Ureter (tissue), 1 donor: ENCODE measurements around the gene FOSL1. TPM values are rescaled to one million over a fixed set of nuclear protein-coding genes. Genes with fewer than 3 reads are reported as not detected.

ENCODE experiments used
- DNase-seq: peaks from one replicate; pipeline ENCODE4 v3.0.0-alpha.2; 2020; ENCODE audit warnings: low spot score
- total RNA-seq: library from RNA; stranded (reverse); gene quantifications from one replicate; pipeline ENCODE4 v1.2.4, GENCODE V29; 2023
- donor health status: DM: yes; HTN: yes; CAD: no.

FOSL1 gene
- total RNA-seq, 1 donor from 2014 or later, result 4.5 TPM

GRCh38 chr11:65919573-65920371 is 19.6 kb upstream of the FOSL1 start:
- DNase-seq, result peak; percentile 67

- peak; percentile 99 for DNase-seq
Measured at GRCh38 chr11:65919141-65919572, 19.0 kb upstream of the FOSL1 start, which contains the start of gene DRAP1. Gene DRAP1, plus strand, starts transcription at chr11:65919426. Its CDS starts 76 bp downstream, at chr11:65919502.

- peak; percentile 69 for DNase-seq
Measured at GRCh38 chr11:65918211-65919140, 18.3 kb upstream of the FOSL1 start, which contains the start of gene C11orf68. Gene C11orf68, minus strand, starts transcription at chr11:65919062. Its CDS starts 31 bp downstream, at chr11:65919031.

DNA sequence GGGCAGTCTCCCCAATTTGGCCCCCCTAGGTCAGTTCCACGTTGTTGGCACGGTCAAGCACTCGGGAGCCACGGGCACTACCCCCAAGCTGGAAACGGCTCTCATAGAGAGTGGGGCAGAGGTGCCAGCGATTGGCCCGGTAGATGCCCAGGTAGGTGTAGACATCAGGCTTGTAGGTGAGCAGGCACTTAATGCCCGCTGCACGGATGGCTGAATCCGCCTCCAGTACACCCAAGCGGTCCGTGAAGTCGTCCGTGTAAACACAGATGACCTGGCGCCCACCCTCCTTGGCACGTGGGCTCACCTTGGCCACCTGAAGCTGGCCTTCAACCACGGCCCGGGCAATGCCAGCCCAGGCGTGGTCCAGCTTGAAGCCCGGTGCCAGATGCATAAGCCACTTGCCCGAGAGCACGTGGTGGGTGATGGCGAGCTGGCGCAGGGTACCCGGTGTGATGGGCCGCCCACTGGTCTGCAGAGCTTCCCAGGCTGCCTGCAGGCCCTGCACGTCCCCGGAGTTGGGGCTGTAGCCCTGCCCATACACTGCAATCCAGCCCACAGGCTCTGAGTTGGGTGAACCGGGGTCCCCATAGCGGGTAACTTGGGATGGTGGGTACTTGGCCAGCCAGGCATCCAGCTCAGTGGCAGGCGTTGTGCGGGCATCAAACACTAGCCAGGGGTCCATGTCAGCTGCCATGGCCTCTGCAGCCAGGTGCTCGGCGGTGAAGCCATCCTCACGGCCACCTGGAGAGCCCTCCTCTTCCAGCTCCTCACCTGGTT is 17.4 kb upstream of the FOSL1 start:
- peak; percentile 57 for DNase-seq

GRCh38 chr11:65917077-65917433 is 16.9 kb upstream of the FOSL1 start:
- DNase-seq, result no peak

GRCh38 chr11:65916391-65916790 is 16.2 kb upstream of the FOSL1 start:
- no peak for DNase-seq

GRCh38 chr11:65915821-65916251 is 15.6 kb upstream of the FOSL1 start:
- DNase-seq, result peak; percentile 89

DNA sequence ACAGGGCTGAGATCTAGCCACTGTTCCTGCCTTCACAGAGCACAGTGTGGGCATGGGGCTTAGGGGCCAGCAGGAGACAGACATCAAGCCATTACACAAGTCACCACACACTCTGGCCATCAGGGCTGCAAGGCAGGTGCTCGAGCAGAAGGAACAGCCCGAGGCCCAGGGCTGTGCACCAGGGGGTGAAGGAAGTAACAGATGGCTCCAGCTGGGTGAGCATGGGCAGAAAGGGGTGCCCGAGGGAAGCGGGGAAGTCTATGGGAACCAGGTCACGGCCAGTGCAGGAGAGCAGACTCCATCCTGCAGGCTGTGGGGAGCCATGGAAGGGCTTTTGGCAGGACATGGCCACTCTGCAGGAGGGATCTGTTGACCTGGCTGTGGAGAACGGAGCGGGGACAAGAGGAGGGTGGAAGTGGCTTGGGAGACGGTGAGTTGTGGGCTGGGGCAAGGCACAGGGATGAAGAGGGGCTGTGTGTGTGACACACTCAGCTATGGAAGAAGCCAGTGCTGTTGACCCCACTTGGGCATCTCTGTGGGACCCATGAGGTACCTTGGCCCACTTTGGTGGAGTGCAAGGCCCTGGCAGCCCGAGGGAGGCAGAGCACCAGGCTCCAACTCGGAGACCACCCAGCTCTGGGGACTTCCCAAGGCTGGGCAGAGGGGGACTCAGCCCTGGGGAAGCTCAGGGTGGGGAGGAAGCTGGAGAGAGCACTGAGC is 15.1 kb upstream of the FOSL1 start:
- DNase-seq, result no peak

GRCh38 chr11:65912845-65913244 is 12.7 kb upstream of the FOSL1 start:
- no peak for DNase-seq

DNA sequence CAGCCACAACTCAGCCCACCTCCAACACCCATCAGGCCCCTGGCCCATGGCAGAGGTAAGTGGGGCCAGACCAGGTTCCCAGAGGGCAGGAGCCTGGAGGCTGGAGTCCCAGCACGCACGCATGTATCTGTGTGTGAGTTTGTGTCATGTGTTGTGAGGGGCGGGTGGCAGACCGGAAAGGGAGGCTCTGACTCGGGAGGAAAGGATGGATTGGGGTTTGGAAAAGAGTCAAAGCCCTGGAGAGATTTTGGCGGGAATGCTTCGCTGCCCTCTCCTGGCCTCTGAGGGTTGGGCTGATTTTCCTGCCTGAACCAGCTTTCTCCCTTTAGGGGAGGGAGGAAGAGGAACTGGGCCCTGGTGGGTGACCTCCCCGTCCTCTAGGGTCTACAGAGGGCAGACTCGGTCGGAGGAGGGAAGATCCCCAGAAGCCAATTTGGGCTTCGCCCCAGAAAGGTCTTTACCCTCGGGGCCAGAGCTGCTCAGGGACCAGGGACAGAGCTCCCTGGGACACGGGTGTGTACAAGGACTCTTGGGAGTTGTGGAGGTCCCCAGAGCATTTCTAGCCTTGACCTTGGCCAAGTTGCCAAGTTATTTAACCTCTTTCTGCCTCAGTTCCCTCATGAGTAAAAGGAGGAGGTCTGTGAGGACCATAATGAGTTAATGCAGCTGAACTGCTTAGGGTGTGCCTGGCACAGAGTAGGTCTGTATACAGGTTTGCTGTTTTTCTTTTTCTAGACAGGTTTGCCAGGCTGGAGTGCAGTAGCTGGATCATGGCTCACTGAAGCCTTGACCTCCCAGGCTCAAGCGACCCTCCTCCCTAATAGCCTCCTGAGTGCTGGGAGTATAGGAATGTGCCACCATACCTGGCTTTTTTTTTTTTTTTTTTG is 11.7 kb upstream of the FOSL1 start:
- peak; percentile 73 for DNase-seq

GRCh38 chr11:65907878-65908277 is 7.7 kb upstream of the FOSL1 start:
- DNase-seq, result no peak

DNA sequence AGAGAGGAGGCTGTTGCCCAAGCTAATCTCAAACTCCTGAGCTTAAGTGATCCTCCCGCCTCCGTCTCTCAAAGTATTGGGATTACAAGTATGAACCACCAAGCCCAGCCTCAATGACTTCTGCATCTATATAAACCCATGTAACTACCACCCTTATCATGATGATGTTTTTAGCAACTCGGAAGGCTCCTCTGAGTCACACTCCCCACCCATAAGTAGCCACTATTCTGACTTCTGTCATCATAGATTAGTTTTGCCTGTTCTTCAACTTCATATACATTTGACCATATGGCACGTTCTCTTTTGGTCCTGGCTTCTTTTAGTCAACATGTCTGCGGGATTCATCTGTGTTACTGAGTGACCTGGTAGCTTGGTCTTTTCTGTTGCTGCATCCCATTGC is 6.4 kb upstream of the FOSL1 start:
- no peak for DNase-seq

- no peak for DNase-seq
Measured at GRCh38 chr11:65903715-65904114, 3.5 kb upstream of the FOSL1 start.

GRCh38 chr11:65903068-65903481 is 2.9 kb upstream of the FOSL1 start:
- DNase-seq, result no peak

DNA sequence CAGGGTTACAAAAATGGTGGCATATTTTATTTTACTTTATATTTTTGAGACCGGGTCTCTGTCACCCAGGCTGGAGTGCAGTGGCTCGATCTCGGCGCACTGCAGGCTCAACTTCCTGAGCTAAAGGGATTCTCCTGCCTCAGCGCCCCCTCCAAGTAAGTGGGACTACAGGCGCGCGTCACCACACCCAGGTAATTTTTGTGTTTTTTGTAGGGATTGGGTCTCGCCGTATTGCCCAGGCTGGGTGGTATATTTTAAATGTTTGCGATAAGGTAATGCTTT is 652 bp upstream of the FOSL1 start:
- no peak for DNase-seq

DNA sequence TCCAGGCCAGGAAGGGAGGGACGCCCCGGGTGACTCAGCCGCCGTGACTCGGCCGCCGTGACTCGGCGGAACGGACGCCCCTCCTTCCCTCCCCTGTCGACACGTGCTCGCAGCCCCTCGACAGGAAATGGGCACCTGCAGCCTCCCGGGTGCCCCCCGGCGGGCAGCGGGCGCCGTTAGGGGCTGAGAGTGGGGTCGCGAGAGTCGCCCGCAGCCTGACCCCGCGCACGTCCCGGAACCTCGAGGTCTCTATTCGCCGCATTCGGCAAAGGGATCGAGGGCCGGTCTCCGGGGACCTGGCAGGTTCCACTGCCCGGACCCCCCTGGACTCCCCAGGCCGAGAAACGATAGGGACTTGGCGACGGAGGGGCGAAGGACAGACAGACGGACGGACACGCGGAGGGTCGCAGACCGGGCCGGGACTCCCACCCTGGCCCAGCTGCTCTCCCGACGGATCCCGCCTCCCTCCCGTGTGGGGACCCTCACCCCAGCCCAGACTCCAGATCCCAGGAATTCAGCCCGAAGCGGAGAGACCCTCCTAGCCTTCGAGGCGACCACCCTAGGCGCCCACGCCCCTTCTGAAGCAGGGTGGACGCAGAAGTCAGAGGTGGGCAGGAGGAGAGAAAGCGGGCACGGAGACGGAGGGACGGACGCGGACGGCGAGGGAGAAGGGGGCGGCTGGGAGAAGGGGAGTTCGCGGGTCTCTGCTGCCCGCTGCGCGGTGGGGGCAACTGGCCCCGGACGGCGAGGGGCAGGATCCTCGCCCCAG is 648 bp downstream of the FOSL1 start:
- DNase-seq, result no peak

- DNase-seq, result no peak
Measured at GRCh38 chr11:65898656-65899355, 1.4 kb downstream of the FOSL1 start.

DNA sequence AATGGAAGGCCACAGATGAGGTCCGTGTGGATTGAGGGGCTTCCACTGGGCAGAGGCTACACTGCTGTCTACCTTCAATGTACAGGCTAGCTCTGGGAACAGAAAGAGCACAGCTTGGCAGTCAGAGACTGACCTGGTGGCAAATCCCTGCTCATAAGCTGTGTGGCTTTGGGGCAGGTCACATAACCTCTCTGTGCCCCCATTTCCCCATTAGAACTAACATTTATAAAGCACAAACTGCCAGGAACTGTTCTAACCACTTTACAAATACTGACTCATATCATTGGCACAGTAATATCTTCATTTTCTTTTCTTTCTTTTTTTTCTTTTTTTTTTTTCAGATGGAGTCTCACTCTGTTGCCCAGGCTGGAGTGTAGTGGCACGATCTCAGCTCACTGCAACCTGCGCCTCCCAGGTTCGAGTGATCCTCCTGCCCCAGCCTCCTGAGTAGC is 3.1 kb downstream of the FOSL1 start:
- no peak for DNase-seq
